Type B pancreatic cell (in vitro differentiated cells): ENCODE data around the gene DYNC1I1. TPM values are rescaled to one million over a fixed set of nuclear protein-coding genes. Genes with fewer than 3 reads are reported as not detected.

Experiments used
- DNase-seq: peaks from one replicate; pipeline ENCODE4 v3.0.0; 2021; ENCODE audit warnings: mixed read lengths; ENCODE audit not compliant: unreplicated experiment; ENCODE audit errors: extremely low spot score
- H3K27ac Mint-ChIP-seq: 2 replicates; pipeline ENCODE4 v1.8.0; 2021; ENCODE audit warnings: mild to moderate bottlenecking, mixed read lengths
- H3K27me3 Mint-ChIP-seq: 2 replicates; pipeline ENCODE4 v1.8.0; 2021; ENCODE audit warnings: mixed read lengths
- H3K36me3 Mint-ChIP-seq: 2 replicates; pipeline ENCODE4 v1.8.0; 2021; ENCODE audit warnings: mixed read lengths
- H3K4me1 Mint-ChIP-seq: one replicate; pipeline ENCODE4 v1.8.0; 2021; ENCODE audit warnings: mixed read lengths; ENCODE audit not compliant: unreplicated experiment
- H3K4me3 Mint-ChIP-seq: 2 replicates; pipeline ENCODE4 v1.8.0; 2021; ENCODE audit warnings: mild to moderate bottlenecking, mixed read lengths
- H3K9me3 Mint-ChIP-seq: 2 replicates; pipeline ENCODE4 v1.8.0; 2021; ENCODE audit warnings: mixed read lengths
- CTCF ChIP-seq: fragments of 200-600 bp; sonication (generic); conservative IDR thresholded peaks from 2 replicates; pipeline ENCODE4 v1.5.0; 2021; ENCODE audit warnings: antibody characterized with exemption, mild to moderate bottlenecking
- total RNA-seq: library from RNA; stranded (reverse); gene quantifications from 2 replicates; pipeline ENCODE4 v1.2.1, GENCODE V29; 2021; ENCODE audit warnings: low replicate concordance

Gene DYNC1I1
- total RNA-seq, 1 donor from 2014 or later, result 4.0 TPM

DNA sequence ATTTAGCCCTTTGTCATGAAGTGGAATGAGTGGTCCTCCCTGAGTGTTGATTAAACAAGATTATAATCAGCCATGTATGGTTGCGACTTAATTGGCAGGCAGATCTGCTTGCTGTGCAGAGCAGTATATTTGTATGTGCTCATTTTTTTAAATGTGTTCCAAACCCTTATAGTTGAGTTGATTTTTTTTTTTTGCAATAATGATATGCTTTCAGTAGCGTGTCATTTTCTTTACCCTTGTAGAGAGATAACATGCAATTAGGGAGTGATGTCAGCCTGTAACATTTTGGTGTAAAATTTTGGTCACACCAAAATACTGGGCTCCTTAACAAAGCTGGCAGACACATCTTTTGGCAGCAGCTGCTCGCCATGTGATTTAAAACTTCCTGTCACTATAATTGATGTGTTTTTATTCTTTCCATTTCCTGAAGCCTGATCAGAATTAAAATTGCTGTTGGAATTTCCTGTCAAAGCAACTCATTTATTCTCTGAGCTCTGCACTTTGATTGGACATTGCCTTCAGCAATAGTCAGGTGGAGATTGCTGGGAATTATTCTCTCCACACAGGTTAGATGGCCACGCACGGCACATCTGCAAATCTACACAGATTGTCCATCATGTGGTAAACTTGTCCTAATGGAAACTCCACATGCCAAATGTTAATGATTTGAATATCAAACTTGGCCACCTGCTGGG, 125.3 kb downstream of the DYNC1I1 start:
- no peaks in the 10 kb centered on the region for H3K4me1 Mint-ChIP-seq

DNA sequence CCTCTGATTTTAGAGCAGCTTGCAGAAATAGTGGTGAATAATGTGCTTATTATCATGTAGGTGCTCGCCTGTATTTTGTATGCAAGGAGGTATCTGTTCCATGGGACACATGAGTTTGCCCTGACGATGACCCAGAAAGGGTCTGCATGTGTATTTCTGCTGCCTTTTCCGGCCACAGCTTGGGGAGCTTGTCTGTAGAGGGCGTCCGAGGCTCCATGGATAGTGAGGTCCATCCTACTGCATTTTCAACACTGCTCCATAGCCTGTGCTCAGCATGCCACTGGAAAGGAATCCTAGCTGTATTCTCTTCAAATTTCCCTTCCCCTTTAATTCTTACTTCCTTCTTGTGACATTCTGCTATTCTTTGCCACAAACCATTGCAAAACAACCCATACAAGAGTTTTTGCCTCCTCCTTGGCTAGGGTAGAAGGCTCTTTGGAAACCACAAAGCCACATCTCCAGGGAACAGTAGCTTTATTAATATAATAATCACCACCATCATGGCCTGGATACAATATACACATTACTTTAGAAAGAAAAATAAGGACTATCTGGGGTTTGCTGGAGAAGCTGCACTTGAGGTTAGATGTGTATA, 127.7 kb downstream of the DYNC1I1 start:
- no peaks in the 10 kb centered on the region for H3K4me1 Mint-ChIP-seq
- H3K4me3 Mint-ChIP-seq, result no peak overlapping the region
- no peak overlapping the region for H3K27ac Mint-ChIP-seq
- no peaks in the 10 kb centered on the region for H3K9me3 Mint-ChIP-seq
- TF ChIP-seq CTCF, result peak; percentile 28
- no peak for DNase-seq
- H3K36me3 Mint-ChIP-seq, result no peaks in the 10 kb centered on the region
- peaks cover 21% of the 10 kb centered on the region for H3K27me3 Mint-ChIP-seq

More for the DNA sequence above, 125.3 kb downstream of the DYNC1I1 start:
- DNase-seq, result no peak
- H3K4me3 Mint-ChIP-seq, result no peak overlapping the region
- H3K27me3 Mint-ChIP-seq, result peaks cover 17% of the 10 kb centered on the region
- H3K36me3 Mint-ChIP-seq, result no peaks in the 10 kb centered on the region
- no peak overlapping the region for H3K27ac Mint-ChIP-seq
- TF ChIP-seq CTCF, result no peak
- no peaks in the 10 kb centered on the region for H3K9me3 Mint-ChIP-seq

- H3K4me1 Mint-ChIP-seq, result no peaks in the 10 kb centered on the region
- DNase-seq, result no peak
- peaks cover 24% of the 10 kb centered on the region for H3K27me3 Mint-ChIP-seq
- H3K4me3 Mint-ChIP-seq, result no peak overlapping the region
- no peaks in the 10 kb centered on the region for H3K36me3 Mint-ChIP-seq
- no peaks in the 10 kb centered on the region for H3K9me3 Mint-ChIP-seq
- TF ChIP-seq CTCF, result no peak
- no peak overlapping the region for H3K27ac Mint-ChIP-seq
These were observed 128.7 kb downstream of the DYNC1I1 start for GRCh38 chr7:95901006-95901405.

- DNase-seq, result no peak
- H3K9me3 Mint-ChIP-seq, result no peaks in the 10 kb centered on the region
- no peaks in the 10 kb centered on the region for H3K36me3 Mint-ChIP-seq
- no peak overlapping the region for H3K27ac Mint-ChIP-seq
- no peak overlapping the region for H3K4me3 Mint-ChIP-seq
- H3K4me1 Mint-ChIP-seq, result no peaks in the 10 kb centered on the region
- no peak for TF ChIP-seq CTCF
- peaks cover 34% of the 10 kb centered on the region for H3K27me3 Mint-ChIP-seq
These were observed 131.7 kb downstream of the DYNC1I1 start for GRCh38 chr7:95904099-95904498.

GRCh38 chr7:95905167-95905566, 132.8 kb downstream of the DYNC1I1 start:
- no peak for TF ChIP-seq CTCF
- no peaks in the 10 kb centered on the region for H3K4me1 Mint-ChIP-seq
- no peaks in the 10 kb centered on the region for H3K9me3 Mint-ChIP-seq
- no peak overlapping the region for H3K4me3 Mint-ChIP-seq
- no peak overlapping the region for H3K27ac Mint-ChIP-seq
- no peaks in the 10 kb centered on the region for H3K36me3 Mint-ChIP-seq
- peaks cover 38% of the 10 kb centered on the region for H3K27me3 Mint-ChIP-seq
- DNase-seq, result no peak
